Activated naive CD4-positive, alpha-beta T cell treated with anti-CD3 and anti-CD28 coated beads for 36 hours (primary cell): ENCODE measurements around the gene RNASEL. TPM values are rescaled to one million over a fixed set of nuclear protein-coding genes. Genes with fewer than 3 reads are reported as not detected.
A peak's percentile ranks its signal among the peaks of the same experiment; 100 is the strongest.

ENCODE experiments used
- CTCF ChIA-PET: fragments of 350-600 bp; sonication (Branson Sonifier 250); formaldehyde crosslinking; loops from one replicate; lab custom pipeline; 2021; ENCODE audit warnings: antibody characterized with exemption; lab: Charles Lee
- DNase-seq: peaks from one replicate; pipeline ENCODE4 v3.0.0-alpha.2; 2020
- H3K27ac Mint-ChIP-seq: one replicate; pipeline ENCODE4 v1.8.0; 2021; ENCODE audit warnings: mild to moderate bottlenecking, mixed read lengths
- H3K27me3 Mint-ChIP-seq: one replicate; pipeline ENCODE4 v1.8.0; 2021; ENCODE audit warnings: low read depth, mixed read lengths
- H3K36me3 Mint-ChIP-seq: one replicate; pipeline ENCODE4 v1.8.0; 2021; ENCODE audit warnings: low read depth, mixed read lengths
- H3K4me1 Mint-ChIP-seq: one replicate; pipeline ENCODE4 v1.8.0; 2021; ENCODE audit warnings: low read depth, mixed read lengths
- H3K4me3 Mint-ChIP-seq: one replicate; pipeline ENCODE4 v1.8.0; 2021; ENCODE audit warnings: mild to moderate bottlenecking, moderate library complexity, mixed read lengths
- H3K9me3 Mint-ChIP-seq: one replicate; pipeline ENCODE4 v1.8.0; 2021; ENCODE audit warnings: mixed read lengths
- intact Hi-C: fragments of 100-400 bp; cut with micrococcal nuclease; formaldehyde crosslinking; loops from one replicate; pipeline ENCODE4 v1.15.1; 2023
- total RNA-seq, 2 experiments: library from RNA; stranded (reverse); gene quantifications; one replicate each; pipeline ENCODE4 v1.2.3, GENCODE V29; 2021

RNASEL gene
- total RNA-seq, 2 experiments from 2014 or later: 2.5 TPM

DNA sequence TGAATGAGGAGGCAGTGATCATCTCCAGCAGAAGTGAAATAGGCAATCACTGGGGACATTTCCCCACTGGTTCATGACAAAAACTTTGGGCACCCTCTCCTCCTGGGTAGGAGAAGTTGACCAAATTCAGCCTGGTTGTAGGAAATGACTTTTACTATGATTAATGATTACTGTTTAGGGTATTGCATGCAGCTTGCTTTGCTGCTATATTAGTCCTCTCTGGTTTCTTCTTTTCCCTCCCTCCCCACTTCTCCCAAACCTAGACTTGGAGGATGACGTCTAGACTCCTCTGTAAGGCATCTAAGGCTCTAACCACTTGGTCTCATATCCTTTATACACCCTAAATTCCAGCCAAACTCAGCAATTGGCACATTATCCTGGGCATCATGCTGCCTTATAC, 18.5 kb upstream of the RNASEL start:
- CTCF ChIA-PET: interaction anchor here (4.2 to 28.9 kb wide), 3 partner anchors 8 to 179 kb away, joined by 28 to 797 read pairs (median 40); partner anchors contain the start of gene NPL
- intact Hi-C loops: no loop called here
- no peaks in the 10 kb centered on the region for H3K9me3 Mint-ChIP-seq
- H3K27me3 Mint-ChIP-seq: peaks cover 1% of the 10 kb centered on the region
- no peaks in the 10 kb centered on the region for H3K36me3 Mint-ChIP-seq
- H3K27ac Mint-ChIP-seq: no peak overlapping the region
- no peak overlapping the region for H3K4me3 Mint-ChIP-seq
- peaks cover 50% of the 10 kb centered on the region for H3K4me1 Mint-ChIP-seq
- no peak for DNase-seq

DNA sequence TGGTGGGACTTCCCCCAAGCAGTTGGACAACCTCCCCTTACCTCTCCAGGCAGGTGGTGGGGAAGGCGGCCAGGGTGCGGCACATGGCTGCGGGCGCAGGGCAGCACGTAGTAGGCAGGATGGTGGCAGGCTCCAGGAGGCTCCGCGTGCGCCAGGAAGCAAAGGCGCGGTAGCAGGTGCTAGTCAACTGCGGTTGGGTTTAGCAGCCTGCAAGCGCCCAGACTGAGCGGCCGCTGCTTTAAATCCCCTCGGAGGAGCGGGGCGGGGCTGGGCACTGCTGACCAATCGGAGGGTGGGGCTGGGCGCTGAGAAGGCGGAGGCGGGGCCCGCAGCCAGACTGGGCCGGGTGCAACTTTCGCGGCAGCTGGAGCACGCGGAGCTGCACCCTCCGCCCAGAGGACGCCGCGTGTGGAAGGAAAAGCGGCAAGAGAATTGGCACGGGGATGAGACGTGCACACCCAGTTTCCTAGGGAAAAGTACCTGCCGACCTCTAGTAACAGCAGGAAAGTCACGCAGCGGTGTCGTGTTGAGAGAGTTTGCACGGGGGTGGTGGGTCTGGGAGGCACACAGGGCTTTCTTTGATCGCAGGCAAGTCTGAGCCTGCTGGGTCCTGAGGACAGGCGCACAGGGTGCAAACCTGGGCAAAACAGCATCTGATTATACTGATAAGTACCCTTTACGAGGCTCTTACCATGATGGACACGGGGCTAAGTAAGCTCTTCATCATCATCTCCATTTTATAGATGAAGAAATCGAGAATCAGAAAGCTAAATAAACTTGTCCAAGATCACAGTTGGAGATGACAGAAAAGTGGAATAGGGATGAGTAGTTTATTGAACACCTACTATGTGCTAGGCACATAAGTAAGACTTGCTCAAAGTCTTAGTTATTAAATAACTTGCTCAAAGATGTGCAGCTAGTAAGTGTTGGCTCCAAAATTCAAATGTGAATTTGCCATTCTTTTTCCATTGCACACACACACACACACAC, 15.4 kb upstream of the RNASEL start, which contains the start of gene RGS16:
TSS of gene RGS16 (minus strand) at position 215 of the 990 bp plus-strand sequence. CDS start at position 85, 130 bp downstream.
- H3K27me3 Mint-ChIP-seq: no peaks in the 10 kb centered on the region
- peaks cover 45% of the 10 kb centered on the region for H3K4me1 Mint-ChIP-seq
- H3K36me3 Mint-ChIP-seq: no peaks in the 10 kb centered on the region
- peak; percentile 97 for DNase-seq
- no peak within 1 kb of the TSS for H3K4me3 Mint-ChIP-seq
- CTCF ChIA-PET: interaction anchor here (0.6 to 28.9 kb wide), 8 partner anchors 8 to 182 kb away, joined by 3 to 797 read pairs (median 5); partner anchors contain the start of gene NPL
- H3K27ac Mint-ChIP-seq: no peak within 1 kb of the TSS
- no peaks in the 10 kb centered on the region for H3K9me3 Mint-ChIP-seq
- intact Hi-C loops: loop anchor here (1.0 to 5.0 kb wide), 4 partner anchors 11 to 302 kb away; partner anchors contain the start of gene DHX9

DNA sequence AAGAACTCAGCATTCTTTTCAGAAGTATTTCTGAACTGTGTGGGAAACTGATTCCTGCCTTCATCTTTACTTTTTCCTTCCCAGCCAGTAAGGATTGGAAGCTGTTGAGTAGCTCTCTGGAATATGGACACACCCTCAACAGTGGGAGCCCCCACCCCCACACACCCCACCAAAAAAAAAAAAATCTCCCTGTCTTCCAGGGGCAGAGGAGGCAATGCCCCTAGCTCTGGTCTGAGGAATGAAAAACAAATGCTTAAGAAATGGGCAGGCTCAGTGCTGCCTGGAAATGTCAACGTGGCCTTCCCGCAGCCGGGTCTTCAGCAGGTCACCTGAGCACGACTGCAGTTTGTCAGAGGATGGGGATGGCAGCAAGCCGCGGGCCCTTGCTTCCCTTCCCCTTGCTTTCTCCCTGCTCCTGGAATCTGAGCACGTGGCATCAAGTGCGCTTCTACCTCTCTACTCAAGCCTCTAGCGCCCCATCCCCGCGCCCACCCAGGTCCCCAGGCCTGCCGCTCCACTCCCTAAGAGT, 14.7 kb upstream of the RNASEL start:
- Mint-ChIP-seq H3K4me1 (peaks cover 42% of the 10 kb centered on the region), H3K27ac (no peak overlapping the region), H3K4me3 (no peak overlapping the region), H3K36me3 (no peaks in the 10 kb centered on the region), H3K9me3 (no peaks in the 10 kb centered on the region), H3K27me3 (no peaks in the 10 kb centered on the region)
- intact Hi-C loops: loop anchor here (1.0 to 5.0 kb wide), 7 partner anchors 12 to 301 kb away; partner anchors contain the start of gene DHX9
- CTCF ChIA-PET: interaction anchor here (0.9 to 28.9 kb wide), 7 partner anchors 8 to 183 kb away, joined by 3 to 797 read pairs (median 5); partner anchors contain the start of gene NPL
- no peak for DNase-seq

DNA sequence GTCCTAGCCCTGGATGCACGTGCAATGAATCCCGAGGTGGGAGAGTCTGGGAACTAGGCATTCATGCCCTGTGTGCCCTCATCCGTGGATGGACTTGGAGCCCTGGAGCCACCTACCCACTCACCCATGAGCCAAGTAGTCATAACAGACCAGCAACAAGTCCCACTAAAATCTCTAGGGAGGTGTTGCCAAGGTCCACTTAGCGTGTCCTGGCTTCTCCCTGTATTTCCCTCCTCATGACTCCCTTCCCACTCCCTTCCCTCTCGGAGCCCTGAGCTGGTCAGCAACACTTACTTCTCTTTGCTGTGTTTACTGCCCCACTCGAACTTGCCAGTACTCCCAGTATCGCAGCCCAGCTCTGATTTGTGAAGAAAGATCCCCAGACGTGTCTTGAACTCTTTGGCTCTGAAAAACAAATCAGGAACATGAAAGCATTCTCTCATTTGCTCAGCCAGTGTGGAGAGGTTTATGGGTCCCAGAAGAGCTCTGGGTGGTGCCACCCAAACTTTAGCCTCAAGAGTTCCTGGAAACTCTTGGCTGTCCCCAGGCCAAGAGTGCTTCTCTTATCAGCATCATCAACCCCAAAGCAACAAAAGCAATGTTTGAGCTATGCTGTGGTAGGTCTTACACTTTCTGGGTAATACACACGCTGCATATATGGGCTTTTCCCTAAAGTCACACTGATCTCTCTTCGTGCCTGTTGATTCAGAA, 14.0 kb upstream of the RNASEL start:
- DNase-seq: peak; percentile 42
- peaks cover 36% of the 10 kb centered on the region for H3K4me1 Mint-ChIP-seq
- intact Hi-C loops: loop anchor here (1.0 to 5.0 kb wide), 4 partner anchors 15 to 301 kb away; no protein-coding TSS in a partner anchor
- CTCF ChIA-PET: interaction anchor here (0.9 to 28.9 kb wide), 7 partner anchors 9 to 184 kb away, joined by 3 to 797 read pairs (median 5); partner anchors contain the start of gene NPL
- no peaks in the 10 kb centered on the region for H3K9me3 Mint-ChIP-seq
- H3K27ac Mint-ChIP-seq: no peak overlapping the region
- no peak overlapping the region for H3K4me3 Mint-ChIP-seq
- no peaks in the 10 kb centered on the region for H3K36me3 Mint-ChIP-seq
- no peaks in the 10 kb centered on the region for H3K27me3 Mint-ChIP-seq

DNA sequence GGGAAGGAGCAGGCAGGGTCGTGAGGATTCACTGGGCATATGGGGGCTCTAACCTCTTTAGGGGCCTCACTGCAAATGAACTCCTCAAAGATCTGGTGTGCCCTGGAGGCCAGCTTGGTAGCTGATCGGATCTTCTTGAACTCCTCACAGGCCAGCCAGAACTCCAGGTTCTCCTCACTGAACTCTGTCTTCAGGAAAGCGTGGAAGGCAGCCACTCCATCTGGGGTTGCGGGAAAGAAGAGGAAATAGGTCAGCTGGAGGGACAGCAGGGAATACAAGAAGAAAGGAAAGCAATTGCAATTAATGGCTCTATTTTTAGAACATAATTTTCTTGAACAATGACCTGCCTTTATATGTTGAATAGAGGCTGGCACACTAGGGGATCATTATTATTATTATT, 12.9 kb upstream of the RNASEL start:
- no peak overlapping the region for H3K4me3 Mint-ChIP-seq
- no peak overlapping the region for H3K27ac Mint-ChIP-seq
- no peaks in the 10 kb centered on the region for H3K9me3 Mint-ChIP-seq
- intact Hi-C loops: loop anchor here (1.0 to 5.0 kb wide), 4 partner anchors 73 to 300 kb away; no protein-coding TSS in a partner anchor
- no peaks in the 10 kb centered on the region for H3K36me3 Mint-ChIP-seq
- CTCF ChIA-PET: interaction anchor here (0.7 to 28.9 kb wide), 7 partner anchors 9 to 185 kb away, joined by 3 to 797 read pairs (median 8); partner anchors contain the start of genes NPL and RNASEL
- no peak for DNase-seq
- H3K27me3 Mint-ChIP-seq: no peaks in the 10 kb centered on the region
- H3K4me1 Mint-ChIP-seq: peaks cover 27% of the 10 kb centered on the region

DNA sequence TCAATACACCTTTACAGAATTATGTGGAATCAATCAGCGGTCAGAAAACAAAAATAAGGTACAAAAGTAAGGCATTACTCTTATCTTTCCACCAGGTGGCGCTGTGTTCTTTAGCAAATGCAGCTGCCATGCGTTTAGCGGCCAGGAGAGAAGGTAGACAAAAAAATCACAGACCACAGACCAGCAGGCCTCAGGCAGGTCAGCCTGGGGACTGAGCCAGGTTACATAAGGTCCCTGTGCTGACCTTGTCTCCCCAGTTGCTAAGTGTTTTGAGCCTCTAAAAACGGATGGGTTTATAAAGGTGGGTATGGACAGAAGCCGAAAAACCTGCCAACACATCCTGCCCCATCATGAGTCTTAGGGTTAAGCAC, 12.3 kb upstream of the RNASEL start:
- CTCF ChIA-PET: interaction anchor here (1.0 to 28.9 kb wide), 10 partner anchors 9 to 185 kb away, joined by 3 to 797 read pairs (median 6); partner anchors contain the start of genes NPL and RNASEL
- H3K4me3 Mint-ChIP-seq: no peak overlapping the region
- H3K9me3 Mint-ChIP-seq: no peaks in the 10 kb centered on the region
- H3K4me1 Mint-ChIP-seq: peaks cover 22% of the 10 kb centered on the region
- H3K36me3 Mint-ChIP-seq: no peaks in the 10 kb centered on the region
- no peak overlapping the region for H3K27ac Mint-ChIP-seq
- intact Hi-C loops: loop anchor here (1.0 to 5.0 kb wide), 3 partner anchors 74 to 299 kb away; no protein-coding TSS in a partner anchor
- H3K27me3 Mint-ChIP-seq: no peaks in the 10 kb centered on the region
- DNase-seq: peak; percentile 79

DNA sequence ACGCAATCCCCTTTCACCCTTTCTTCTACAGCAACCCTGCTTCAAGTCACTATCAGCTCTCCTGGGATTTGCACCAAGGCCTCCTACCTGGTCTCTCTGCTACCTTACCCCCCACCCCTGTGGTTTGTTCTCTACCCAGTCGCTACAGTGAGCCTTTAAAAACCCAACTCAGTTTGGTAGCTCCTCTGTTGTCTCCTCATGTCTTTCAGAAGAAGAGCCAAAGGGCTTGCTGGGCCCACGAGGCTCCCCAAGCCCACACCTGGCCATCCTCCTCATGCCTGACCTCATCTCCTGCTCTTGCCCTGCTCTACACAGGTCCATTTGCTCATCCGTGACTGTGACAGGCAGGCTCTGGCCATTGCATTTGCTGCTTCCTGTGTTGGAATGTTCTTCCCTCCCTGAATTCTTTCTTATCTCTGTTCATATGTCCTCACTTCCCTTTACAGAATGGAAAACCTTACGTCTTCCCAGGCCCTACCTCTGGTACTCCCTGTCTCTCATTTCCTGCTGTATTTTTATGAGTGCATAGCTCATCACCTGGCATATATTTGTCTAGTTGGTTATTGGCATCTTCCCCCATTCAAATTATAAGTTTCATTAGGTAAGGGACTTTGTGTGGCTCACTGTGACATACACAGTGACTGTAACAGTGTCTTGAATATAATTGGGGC, 11.8 kb upstream of the RNASEL start:
- Mint-ChIP-seq H3K27me3 (no peaks in the 10 kb centered on the region), H3K4me3 (no peak overlapping the region), H3K4me1 (peaks cover 27% of the 10 kb centered on the region), H3K9me3 (no peaks in the 10 kb centered on the region), H3K27ac (no peak overlapping the region), H3K36me3 (no peaks in the 10 kb centered on the region)
- CTCF ChIA-PET: interaction anchor here (0.6 to 28.9 kb wide), 14 partner anchors 8 to 207 kb away, joined by 3 to 797 read pairs (median 4); partner anchors contain the start of genes NPL and RNASEL
- intact Hi-C loops: loop anchor here (1.0 to 5.0 kb wide), 3 partner anchors 74 to 299 kb away; no protein-coding TSS in a partner anchor
- DNase-seq: no peak

DNA sequence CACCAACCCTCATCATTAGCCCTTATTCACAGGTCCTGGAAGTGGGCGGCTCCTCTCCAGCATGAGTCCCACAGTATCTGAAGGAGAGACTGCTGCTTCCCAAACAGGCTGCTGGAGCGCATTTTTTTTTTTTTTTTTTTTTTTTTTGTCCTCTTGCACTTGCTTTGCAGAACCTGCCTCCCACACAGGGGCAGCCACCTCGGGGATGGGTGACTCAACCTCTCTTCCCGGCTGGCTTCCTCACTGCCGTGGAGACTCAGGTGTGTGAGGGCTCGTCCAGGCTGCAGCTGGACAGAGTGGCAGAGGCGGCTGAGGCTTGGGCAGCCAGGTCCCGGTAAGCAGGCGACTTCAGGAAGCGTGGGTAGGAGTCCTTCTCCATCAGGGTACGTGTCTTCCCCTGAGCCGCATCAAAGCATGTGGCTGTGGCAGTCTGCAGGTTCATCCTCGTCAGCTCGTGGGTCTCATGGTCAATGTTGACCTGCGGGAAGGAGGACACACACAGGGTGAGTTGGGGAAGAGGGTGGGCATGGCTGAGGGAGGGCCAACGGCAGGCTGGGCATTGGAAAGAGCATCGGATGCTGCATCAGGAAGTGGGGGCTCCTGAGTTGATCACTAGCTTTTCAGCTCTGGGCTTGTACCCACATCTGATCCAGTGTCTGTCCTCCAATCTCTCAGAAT, 11.1 kb upstream of the RNASEL start:
- CTCF ChIA-PET: interaction anchor here (0.6 to 28.9 kb wide), 15 partner anchors 12 to 241 kb away, joined by 3 to 797 read pairs (median 4); partner anchors contain the start of genes NPL and RNASEL
- Mint-ChIP-seq H3K9me3 (no peaks in the 10 kb centered on the region), H3K36me3 (no peaks in the 10 kb centered on the region), H3K4me1 (peaks cover 26% of the 10 kb centered on the region), H3K4me3 (peak overlapping the region; percentile 9), H3K27me3 (no peaks in the 10 kb centered on the region), H3K27ac (peak overlapping the region; percentile 46)
- no peak for DNase-seq
- intact Hi-C loops: loop anchor here (5.0 kb wide), 1 partner anchor 298 kb away; no protein-coding TSS in a partner anchor

DNA sequence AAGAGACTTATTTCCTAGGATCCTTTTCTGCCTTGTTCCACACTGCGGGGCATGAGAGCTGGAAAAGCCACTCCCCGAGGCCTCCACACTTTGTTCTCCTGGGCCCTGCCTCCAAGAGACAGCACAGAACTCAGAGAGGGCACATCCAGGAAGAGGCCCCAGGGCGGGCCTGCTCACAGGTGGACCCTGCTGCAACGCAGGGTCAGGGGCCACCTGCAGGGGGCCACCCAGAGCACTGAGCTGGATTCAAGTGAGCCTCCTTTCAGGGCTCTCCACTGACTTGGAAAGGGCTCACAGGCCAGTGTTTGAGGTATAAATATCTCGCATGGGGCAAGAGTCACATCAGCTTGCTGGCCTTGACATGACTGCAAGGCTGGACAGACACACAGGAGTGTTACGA, 10.3 kb upstream of the RNASEL start:
- peak; percentile 49 for DNase-seq
- Mint-ChIP-seq H3K27me3 (no peaks in the 10 kb centered on the region), H3K4me1 (peaks cover 19% of the 10 kb centered on the region), H3K27ac (no peak overlapping the region), H3K9me3 (no peaks in the 10 kb centered on the region), H3K36me3 (no peaks in the 10 kb centered on the region), H3K4me3 (peak overlapping the region; percentile 9)
- CTCF ChIA-PET: interaction anchor here (0.5 to 28.9 kb wide), 13 partner anchors 13 to 241 kb away, joined by 3 to 797 read pairs (median 4); partner anchors contain the start of genes NPL and RNASEL
- intact Hi-C loops: no loop called here

DNA sequence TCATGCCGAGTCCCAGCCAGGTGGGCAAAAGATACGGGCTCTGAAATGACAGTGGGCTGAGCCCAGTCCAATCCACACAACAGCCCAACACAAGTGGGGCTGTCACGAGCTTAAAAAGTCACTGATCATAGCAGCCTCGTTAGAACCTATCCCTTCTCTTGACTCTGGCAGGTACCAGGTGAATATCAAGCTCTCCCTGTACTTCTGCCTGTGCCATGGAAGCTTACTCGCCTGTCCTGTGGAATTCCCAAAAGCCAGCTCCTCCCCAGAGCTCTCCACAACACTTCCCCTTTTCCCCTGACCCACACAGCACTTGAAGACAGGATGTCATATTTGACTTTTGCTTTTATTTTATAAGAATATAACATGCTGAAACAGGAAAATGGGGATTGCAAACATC, 9.2 kb upstream of the RNASEL start:
- no peak overlapping the region for H3K27ac Mint-ChIP-seq
- DNase-seq: no peak
- intact Hi-C loops: no loop called here
- no peaks in the 10 kb centered on the region for H3K27me3 Mint-ChIP-seq
- no peaks in the 10 kb centered on the region for H3K36me3 Mint-ChIP-seq
- CTCF ChIA-PET: interaction anchor here (1.2 to 28.9 kb wide), 9 partner anchors 9 to 189 kb away, joined by 3 to 797 read pairs (median 12); partner anchors contain the start of genes NPL and RNASEL
- H3K9me3 Mint-ChIP-seq: no peaks in the 10 kb centered on the region
- peaks cover 17% of the 10 kb centered on the region for H3K4me1 Mint-ChIP-seq
- H3K4me3 Mint-ChIP-seq: no peak overlapping the region
